K562 (cell line): Measurements from ENCODE around the gene CLSTN2. TPM values are rescaled to one million over a fixed set of nuclear protein-coding genes. Genes with fewer than 3 reads are reported as not detected.
A peak's percentile ranks its signal among the peaks of the same experiment; 100 is the strongest.

Experiments used
- REST ChIP-seq, 2 experiments: fragments of 450-650 bp; formaldehyde crosslinking in 1 of 2; IDR thresholded peaks; 2 replicates each; pipeline versions ENCODE4 v1.4.0 to v1.6.1; 2014 to 2020; ENCODE audit warnings: mild to moderate bottlenecking in 2 of 2, borderline replicate concordance in 1 of 2, low read depth in 1 of 2
- polyA plus RNA-seq, 8 experiments: library from polyadenylated mRNA; depleted of rRNA in 4 of 8; stranded (reverse) in 5 of 8; unstranded in 3 of 8; fragments of >200 nt; fragmentation: Nextera tagmentation in 2 of 8; fragmentation: Illumina TruSeq in 1 of 8; extraction: Ambion mirVana in 2 of 8; extraction: Trizol in 1 of 8; gene quantifications; 2 replicates each; pipeline versions ENCODE4 v1.2.1 to v1.2.3, GENCODE V29; 2011 to 2014; ENCODE audit warnings: inconsistent platforms in 1 of 8, missing spikeins in 1 of 8
- total RNA-seq, 7 experiments: library from RNA; depleted of rRNA in 6 of 7; stranded (reverse); fragments of >200 nt in 6 of 7; fragmentation: Illumina TruSeq in 2 of 7; extraction: Trizol in 2 of 7; gene quantifications; 2 replicates each; pipeline versions ENCODE4 v1.2.1 to v1.2.3, GENCODE V29; 2011 to 2021; ENCODE audit warnings: low replicate concordance in 1 of 7

The CLSTN2 gene
- total and polyA plus RNA-seq, 9 of the 15 experiments (the other 6 are each of a cell fraction or from before 2014, with no cell fraction given) = 0.02 to 0.04 (median 0.04) TPM; not detected in 6

- TF ChIP-seq REST (IDR thresholded peaks at IDR 0.05; ENCODE audit: borderline replicate concordance) = peak; percentile 32; the same call in 1 of the 2 replicates
- TF ChIP-seq REST (CRISPR knock-in tag; IDR thresholded peaks at IDR 0.05; ENCODE audit: low read depth) = no peak
Observed at GRCh38 chr3:140552898-140553297, 617.9 kb downstream of the CLSTN2 start (continued).
